Vagina (tissue), 2 donors: ENCODE measurements around the gene GJC3.

ENCODE experiments used
- CTCF ChIP-seq, 3 experiments: fragments of 450-650 bp in 2 of 3; fragments of 200-600 bp in 1 of 3; sonication (generic) in 1 of 3; IDR thresholded peaks; one replicate each; pipeline ENCODE4 v1.5.1; 2017 to 2019; ENCODE audit warnings: antibody characterized with exemption in 3 of 3, mild to moderate bottlenecking in 2 of 3, moderate library complexity in 2 of 3
- POLR2A ChIP-seq, 2 donors: fragments of 450-650 bp; IDR thresholded peaks; one replicate each; pipeline ENCODE4 v1.6.1; 2017; ENCODE audit warnings: antibody characterized with exemption in 2 of 2, mild to moderate bottlenecking in 2 of 2, moderate library complexity in 2 of 2

- no peak for TF ChIP-seq CTCF (IDR thresholded peaks at IDR 0.05)
- no peak for TF ChIP-seq POLR2A (IDR thresholded peaks at IDR 0.05)
Observed at GRCh38 chr7:99971242-99971641, 41.8 kb upstream of the GJC3 start.
